GM19035 (cell line): ENCODE results near the gene DOP1A.

Experiments
- ATAC-seq: cut with Tn5 transposase; IDR thresholded peaks from one replicate; pipeline ENCODE4 v1.9.1; 2021; ENCODE audit not compliant: unreplicated experiment

Gene DOP1A

DNA sequence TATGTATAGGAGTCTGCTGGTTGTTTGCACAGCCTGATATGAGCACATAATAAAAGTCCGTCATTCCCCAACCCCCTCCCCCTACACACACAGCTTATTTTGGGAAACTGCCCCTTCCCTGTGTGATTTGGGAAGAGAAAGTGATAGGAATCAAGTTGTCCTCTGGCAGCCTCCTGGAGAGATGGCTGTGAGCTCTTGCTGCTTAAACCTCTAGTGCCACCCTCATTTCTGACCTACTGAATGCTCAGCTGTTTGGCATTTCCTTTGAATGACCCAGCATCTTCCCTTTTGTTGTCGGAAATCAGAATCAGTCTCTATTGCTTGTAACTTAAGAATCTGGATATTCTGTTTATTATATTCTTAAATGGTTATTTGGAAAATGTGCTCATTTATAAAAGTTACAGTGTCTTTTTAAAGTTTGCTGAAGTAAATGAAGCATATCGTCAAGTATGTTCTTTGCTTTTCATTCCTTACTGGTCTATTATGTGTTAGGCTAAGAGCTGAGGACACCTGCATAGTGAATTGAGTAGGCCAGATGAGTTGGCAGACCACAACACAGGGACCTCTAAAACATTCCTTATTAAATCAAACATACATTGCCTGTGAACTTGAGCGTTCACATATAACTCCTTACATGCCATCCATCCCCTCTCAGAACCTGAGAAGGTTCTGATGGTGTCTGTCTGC is 131.2 kb downstream of the DOP1A start:
- no peak for ATAC-seq

DNA sequence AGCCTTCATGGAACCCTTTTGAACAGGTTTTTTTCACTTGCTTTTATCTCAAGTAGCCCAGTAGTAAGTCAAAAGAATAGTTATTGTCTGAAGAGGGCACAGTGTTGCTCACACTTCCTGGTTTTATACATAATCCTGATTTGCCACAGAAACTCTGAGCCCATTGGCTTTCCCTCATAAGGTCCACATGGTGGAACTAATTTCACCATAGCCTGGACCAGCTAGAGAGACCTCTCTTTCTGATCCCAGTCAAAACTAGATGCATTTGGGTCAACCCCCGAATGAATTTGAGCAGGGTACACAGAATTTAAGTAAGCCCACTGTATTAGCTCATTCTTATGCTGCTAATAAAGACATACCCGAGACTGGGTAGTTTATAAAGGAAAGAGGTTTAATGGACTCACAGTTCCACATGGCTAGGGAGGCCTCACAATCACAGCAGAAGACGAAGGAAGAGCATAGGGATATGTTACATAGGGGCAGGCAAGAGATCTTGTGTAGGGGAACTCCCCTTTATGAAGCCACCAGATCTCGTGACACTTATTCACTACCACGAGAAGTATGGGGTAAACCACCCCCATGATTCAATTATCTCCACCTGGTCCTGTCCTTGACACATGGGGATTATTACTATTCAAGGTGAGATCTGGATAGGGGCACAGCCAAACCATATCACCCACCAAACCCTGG is 131.8 kb downstream of the DOP1A start:
- no peak for ATAC-seq

DNA sequence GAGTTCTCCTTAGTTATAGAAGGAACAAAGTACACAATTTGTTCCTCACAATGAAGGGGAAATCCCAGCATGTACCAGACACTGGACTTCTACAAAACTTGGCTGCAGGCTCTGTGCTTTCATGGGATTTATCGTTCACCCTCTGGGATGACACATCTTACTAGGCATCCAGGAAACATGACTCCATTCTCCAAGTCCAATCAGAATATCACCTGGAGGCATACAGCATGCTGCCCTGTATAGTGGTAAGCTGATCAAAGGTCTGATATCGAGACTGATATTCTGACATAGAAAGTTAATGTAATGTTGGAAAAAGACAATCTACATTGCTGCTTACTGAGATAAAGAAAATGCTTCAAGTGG is 132.4 kb downstream of the DOP1A start:
- ATAC-seq, result no peak

DNA sequence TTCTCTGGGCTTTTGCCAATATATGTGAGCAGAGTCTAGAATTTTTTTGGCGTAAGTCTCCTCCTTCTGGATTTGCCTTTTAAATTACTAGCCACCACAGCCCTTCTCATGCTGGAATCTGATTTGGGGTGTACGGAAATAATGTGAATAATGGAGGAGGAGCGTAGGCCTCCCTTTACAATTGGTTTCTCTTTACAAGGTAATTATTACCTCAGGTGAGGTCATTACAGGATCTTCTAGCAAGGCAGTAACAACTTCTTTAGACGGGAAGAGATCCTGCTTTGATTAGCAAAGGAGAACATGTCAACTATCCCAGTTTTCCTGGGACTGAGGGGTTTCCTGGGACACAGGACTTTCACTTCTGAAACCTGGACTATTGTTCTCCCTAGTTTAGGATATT is 134.6 kb downstream of the DOP1A start:
- ATAC-seq, result no peak

DNA sequence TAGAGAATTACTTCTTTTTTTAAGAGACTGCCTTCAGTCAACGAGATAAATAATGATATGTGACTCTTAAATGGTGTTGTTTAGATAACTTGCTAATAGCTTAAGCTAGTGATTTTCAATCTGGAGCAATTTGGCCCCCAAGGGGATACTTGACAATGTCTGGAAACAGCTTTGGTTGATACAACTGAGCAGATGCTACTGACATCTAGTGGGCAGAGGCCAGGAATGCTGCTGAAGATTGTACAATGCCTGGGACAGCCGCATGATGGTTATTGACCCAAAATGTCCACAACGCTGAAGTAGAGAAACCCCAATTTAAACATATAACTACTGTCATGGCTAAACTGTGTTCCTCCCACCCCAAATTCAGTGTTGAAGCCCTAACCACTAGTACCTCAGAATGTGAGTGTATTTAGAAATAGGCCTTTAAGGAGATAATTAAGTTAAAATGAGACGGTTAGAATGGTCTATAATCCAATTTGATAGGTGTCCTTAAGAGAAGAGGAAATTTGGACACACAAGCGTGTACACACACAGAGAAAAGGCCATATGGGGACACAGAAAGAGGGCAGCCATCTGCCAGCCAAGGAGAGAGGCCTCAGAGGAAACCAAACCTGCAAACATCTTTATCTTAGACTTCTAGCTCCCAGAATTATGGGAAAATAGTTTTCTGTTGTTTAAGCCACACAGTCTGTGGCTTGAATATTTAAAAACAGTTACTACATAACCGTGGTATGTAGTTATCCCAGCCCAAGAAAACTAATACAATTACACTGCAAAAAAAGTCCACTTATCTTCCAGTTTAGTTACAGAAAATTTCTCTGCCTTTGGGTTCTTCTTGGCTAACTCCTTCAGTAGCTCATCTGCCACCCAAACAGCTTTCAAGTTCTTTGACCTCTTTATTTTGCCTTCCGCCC is 147.9 kb downstream of the DOP1A start:
- peak; percentile 100 for ATAC-seq

DNA sequence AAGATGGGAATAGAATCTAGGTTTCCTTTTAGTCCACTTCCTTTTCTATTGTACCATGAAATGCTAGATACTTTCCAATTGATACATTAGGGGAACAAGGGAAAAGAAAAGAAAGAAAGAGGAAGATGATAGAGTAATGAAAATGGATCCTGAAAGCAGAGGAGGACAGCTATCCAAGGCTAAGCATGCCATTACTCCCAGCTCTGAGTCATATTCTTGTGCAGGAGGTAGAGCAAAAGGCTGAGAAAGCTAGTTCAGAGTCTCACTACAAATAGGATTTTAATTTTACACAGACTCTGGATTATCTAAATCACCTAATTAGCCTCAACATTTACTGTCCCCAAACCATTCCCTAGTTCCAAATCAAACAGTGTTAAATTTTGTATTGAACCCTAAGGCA is 149.3 kb downstream of the DOP1A start:
- ATAC-seq, result no peak
